Middle frontal gyrus (tissue), 1 donor: Measurements from ENCODE around the gene ZC3H18.

Experiments used
- DNase-seq: peaks from one replicate; pipeline ENCODE4 v3.0.0-alpha.2; 2015; ENCODE audit warnings: low spot score; ENCODE audit errors: extremely low spot score

Gene ZC3H18

GRCh38 chr16:88549671-88550245, 20.4 kb upstream of the ZC3H18 start:
- DNase-seq = no peak

DNA sequence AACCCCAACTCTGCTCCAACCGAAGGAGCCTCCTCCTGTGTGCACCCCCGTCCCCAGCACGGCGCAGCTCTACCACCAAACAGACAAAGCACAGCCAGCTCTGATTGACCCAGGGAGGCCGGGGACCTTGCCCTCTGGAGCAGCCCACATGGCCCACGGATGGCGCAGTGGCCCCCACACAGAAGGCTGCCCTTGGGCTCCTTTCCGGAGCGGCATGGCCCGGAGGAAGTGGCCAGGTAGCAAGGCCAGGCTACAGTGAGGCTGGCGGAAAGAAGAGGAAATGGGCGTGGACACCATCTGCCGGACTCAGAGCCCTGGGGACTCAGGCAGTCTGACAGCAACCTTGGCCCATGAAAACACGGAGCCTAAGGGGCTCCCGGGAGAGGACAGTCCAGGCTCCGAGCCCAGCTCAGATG, 19.9 kb upstream of the ZC3H18 start:
- DNase-seq = no peak

DNA sequence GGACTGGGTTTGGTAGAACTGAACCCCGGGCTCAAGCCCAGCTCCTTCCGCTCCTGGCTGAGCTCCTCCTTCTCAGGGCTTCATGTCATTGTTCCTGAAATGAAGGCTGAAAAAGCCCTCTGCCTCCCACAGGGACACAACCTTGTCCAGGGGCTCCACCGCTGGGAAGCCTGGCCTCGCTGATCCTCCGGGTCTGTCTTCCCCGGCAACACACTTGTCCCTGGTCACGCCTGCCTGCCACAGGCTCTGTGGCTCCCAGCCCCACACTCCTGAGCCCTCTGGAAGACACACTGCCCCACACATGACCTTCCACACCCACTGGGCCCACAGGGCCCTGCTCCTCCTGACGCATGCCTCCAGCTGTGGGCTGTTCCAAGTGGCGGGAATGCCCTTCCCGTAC, 18.0 kb upstream of the ZC3H18 start:
- DNase-seq = no peak

DNA sequence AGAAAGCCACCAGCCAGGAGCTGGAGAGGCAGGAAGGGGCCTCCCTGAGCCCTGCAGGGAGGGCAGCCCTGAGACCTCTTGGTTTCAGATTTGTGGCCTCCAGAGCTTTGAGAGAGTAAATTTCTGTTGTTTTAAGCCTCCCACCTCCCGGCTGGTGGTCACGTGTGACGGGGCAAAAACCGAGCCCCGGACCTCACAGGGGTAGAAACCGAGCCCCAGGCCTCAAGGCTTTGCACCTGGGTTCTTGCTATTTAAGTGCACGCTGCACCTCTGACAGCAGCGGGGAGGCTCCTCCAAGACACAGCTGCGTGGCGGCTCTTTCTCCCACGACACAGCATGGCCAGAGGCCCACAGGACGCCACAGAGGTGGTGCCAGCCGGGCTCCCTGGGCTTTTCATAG, 17.4 kb upstream of the ZC3H18 start:
- no peak for DNase-seq

DNA sequence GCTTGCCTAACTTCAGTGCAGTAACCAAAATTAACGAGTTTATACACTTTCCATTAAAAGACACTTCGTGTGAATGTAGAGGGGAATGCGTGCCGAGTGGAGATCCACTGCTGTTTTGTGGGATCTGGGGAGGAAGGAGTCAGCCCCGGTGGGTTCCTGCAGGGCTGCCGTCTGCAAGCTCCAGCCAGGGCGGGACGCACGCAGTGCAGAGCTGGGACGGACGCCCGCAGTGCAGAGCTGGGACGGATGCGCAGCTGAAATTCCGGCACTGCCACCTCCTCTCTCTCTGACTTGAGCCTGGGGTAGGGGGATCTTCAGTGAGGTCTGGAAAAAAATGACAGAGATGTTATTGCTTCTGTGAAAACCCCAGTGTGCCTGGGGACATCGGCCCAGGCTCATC, 16.5 kb upstream of the ZC3H18 start:
- DNase-seq = no peak

DNA sequence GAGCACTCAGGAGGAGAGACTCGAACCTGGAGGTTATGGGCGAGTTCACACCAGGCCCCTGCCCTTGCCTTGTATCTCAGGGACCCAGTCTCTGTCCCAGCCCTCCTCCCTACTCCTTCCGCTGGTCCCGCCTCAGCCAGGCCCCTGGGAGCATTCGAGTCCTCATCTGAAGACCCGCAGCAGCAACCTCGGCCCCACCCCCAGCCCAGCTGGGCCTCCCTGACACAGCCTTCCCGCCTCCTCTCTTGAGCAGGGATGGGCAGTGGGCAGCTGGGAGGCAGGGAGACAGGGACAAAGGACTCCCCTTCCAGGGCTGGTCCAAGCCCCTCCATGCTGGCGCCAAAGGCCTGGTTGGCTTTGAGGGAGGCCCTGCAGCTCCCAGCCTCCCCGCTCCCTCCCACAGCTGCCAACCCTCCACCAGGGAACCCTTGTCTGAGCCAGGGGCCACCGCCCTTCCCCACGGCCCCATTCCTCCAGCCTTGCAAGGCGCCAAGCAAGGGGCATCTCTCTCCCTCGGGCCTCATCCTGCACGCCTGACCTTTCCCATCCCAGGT, 15.4 kb upstream of the ZC3H18 start:
- DNase-seq = no peak

- DNase-seq = no peak
Observed at GRCh38 chr16:88556294-88556988, 13.8 kb upstream of the ZC3H18 start.

- no peak for DNase-seq
Observed at GRCh38 chr16:88558457-88559442, 11.5 kb upstream of the ZC3H18 start.

DNA sequence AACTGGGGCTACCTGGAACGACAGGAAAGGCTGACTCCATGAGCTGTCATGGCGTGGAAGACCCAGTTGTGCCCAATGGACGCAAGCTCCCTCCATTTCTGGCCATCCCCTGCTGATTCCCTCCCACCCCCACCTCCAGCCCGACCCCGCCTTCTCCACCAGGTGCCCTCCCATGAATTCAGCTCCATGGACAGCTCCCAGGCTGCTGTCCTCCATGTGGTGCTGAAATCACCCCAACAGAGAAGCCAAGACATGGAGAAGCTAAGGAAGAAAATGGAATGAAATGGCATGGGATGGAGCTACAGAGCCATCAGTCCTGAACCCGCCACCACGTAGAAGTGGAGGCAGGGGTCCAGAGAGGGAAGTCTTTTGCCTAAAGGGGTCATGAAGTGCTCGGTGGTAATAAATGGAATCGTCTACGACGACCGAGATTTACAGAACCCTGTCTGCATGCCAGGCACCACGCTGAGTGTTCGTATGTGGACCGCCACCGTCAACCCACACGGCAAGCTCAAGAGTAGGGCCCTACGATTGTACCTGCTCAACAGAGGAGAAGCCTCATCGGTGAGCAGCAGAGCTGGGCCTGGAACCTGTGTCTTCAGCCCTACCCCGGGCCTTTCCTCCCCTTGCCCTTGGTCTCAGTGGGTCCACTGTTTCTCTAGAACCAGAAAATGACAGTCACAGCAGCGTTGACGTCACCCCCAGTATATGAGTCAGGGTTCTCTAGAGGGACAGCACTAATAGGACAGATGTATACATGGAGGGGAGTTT, 9.3 kb upstream of the ZC3H18 start:
- DNase-seq = no peak

DNA sequence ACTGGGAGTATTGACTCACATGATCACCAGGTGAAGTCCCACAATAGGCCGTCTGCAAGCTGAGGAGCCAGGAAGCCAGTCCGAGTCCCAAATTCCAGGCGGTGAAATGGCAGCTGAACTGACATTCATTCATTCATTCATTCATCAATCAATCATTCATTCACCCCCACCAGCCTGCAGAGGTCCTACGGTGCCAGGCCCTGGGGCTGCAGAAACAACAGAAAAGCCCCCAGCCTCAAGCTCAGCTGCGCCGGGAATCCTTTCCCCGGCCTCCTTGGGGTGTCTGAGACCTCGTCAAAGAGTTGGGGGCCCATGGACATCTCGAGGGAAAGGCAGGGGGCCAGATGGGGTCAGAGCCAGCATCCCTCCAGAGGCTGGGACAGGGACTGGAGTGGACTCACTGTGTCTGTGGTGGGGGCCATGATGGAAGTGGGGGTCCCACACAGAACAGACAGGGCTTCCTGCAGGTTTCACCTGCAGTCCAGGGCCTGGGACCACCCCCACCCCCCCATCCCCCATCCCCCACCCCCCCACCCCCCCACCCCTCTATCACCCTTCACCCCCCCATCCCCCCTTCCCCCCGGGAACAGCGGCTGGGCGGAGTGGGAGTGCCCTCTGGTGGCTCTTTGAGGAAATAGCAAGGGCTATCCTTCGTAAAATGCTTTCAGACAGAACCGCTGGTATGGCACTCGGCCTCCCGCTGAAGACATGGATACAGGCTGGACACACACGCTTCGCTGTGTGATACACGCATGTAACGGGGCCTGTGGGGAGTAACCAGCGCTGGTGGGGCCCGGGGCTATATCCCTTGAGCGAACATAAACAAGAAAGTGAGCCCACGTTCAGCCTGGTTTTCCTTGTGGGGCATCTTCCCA, 8.5 kb upstream of the ZC3H18 start:
- DNase-seq = no peak

DNA sequence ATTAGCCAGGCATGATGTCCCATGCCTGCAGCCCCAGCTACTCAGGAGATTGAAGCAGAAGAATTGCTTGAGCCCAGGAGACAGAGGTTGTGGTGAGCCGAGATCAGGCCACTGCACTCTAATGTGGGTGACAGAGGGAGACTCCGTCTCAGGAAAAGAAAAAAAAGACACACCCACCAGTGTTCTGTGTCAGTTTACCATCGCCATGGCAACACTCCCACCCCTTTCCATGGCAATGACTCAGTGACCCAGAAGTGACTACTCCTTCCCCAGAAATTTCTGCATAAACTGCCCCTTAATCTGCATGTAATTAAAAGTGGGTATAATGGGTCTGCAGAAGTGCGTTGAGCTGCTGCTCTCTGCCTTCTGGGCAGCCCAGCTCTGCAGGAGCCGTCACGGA, 4.0 kb upstream of the ZC3H18 start:
- no peak for DNase-seq

DNA sequence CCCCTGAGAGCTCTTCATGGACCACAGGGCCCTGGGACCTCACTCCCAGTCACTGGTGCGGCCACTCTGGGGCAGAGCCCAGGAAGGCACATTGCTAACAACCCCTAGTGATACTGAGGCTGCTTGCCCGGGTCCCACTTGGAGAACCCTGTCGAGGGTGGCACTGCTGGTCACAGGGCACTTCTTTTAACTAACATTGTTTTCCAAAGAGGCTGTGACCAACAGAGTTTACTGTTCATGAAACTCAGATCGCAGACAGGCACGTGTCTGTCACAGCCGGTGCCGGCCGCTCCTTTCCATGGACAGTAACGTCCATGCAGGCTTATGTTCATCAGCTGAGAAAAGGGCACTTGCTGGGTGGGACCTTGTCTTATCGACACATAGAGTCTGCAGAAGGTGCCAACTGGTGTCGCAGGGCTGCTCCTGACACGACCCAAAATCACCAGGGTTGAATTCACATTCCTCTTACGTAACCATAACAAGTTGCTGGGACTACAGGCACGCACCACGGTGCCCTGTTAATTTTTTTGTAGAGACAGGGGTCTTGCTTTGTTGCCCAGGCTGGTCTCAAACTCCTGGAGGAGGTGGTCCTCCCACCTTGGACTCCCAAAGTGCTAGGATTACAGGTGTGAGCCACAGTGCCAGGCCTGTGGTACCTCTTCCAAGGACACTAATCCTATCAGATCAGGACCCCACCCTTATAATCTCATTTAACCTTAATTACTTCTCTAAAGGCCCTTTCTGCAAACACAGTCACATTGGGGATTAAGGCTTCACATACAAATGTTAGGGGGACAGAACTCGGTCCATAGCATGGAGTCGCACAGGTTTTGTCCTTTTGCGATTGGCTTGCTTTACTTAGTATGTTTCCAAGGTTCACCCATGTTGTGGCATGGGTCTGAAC, 1.2 kb upstream of the ZC3H18 start:
- no peak for DNase-seq

DNA sequence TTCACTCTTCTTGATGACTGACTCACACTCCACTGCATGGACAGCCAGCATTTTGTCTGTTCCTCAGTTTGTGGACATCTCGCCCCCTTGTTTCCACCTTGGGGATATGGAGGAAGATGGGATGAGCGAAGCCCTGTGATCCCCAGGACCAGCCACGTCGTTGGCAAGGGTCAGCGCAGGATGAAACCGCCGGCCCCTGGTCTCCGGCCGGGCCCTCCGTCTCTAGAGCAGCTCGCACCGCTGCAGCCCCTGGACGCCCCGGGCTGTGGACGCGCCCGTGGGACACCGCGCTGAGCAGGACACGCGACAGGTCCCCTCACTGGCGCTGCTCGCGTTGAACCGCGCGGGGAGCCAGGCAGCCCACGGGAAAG, 604 bp upstream of the ZC3H18 start:
- DNase-seq = no peak

- DNase-seq = no peak
Observed at GRCh38 chr16:88570691-88571092, 489 bp downstream of the ZC3H18 start.

GRCh38 chr16:88575251-88575650, 5.0 kb downstream of the ZC3H18 start:
- no peak for DNase-seq

- DNase-seq = no peak
Observed at GRCh38 chr16:88576307-88576706, 6.1 kb downstream of the ZC3H18 start.

DNA sequence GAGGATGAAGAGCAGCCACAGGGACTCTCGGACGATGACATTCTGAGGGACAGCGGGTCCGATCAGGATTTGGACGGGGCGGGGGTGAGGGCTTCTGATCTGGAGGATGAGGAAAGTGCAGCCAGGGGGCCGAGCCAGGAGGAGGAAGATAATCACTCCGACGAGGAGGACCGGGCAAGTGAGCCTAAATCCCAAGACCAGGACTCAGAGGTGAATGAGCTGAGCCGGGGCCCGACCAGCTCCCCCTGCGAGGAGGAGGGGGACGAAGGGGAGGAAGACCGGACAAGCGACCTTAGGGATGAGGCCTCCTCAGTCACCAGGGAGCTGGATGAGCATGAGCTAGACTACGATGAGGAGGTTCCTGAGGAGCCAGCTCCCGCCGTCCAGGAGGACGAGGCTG, 7.0 kb downstream of the ZC3H18 start:
- no peak for DNase-seq

DNA sequence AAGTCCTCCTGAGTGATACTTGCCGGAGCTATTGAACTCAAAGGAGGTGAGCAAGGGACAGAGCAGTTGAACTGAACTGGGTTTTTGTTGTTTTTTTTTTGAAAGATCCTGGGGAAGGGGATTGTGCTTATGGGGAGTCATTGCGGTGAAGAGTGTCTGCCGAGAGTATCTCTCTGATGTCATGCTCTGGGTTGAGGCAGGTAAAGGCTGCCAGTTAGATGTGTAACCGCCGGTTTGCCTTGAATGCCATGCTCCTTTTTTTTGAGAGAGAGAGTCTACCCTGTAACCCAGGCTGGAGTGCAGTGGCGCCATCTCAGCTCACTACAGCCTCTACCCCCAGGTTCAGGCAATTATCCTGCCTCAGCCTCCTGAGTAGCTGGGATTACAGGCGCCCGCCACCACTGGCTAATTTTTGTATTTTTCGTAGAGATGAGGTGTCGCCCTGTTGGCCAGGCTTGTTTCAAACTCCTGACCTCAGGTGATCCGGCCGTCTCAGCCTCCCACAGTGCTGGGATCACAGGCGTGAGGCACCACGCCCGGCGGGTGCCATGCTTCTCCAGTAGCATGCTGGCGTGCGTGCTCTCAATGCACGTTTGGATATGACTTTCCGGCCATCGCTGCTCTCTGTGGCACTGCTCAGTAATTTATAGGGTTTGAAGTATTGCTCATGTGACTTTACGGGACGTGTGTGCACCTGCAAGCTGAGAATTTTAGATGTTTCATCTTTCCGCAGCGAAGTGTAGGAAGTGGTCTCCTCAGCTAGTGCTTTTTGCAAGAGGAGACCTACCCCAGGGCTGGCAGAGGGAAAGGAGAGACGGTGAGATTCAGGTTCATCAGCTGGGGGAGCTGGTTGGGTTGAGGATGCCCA, 8.5 kb downstream of the ZC3H18 start:
- no peak for DNase-seq
